CD4-positive, alpha-beta memory T cell (primary cell): ENCODE measurements around the gene SRPK3. TPM values are rescaled to one million over a fixed set of nuclear protein-coding genes. Genes with fewer than 3 reads are reported as not detected.

Experiments
- CTCF ChIA-PET: fragments of 350-600 bp; sonication (Branson Sonifier 250); formaldehyde crosslinking; loops from one replicate; lab custom pipeline; 2021; ENCODE audit warnings: inconsistent platforms; ENCODE audit not compliant: partially characterized antibody; lab: Charles Lee
- POLR2A ChIA-PET: fragments of 350-600 bp; sonication (Branson Sonifier 250); formaldehyde crosslinking; loops from one replicate; lab custom pipeline; 2021; ENCODE audit not compliant: partially characterized antibody; lab: Charles Lee
- DNase-seq, 5 donors: peaks; one replicate each; pipeline versions ENCODE4 v3.0.0 to v3.0.0-alpha.2; 2020 to 2022; ENCODE audit warnings: mixed read lengths in 1 of 5
- H3K27ac ChIP-seq: one replicate; pipeline ENCODE4 v1.7.0; 2013; ENCODE audit warnings: low read depth, low read length
- H3K27me3 ChIP-seq: 2 replicates; pipeline ENCODE4 v1.7.0; 2013; ENCODE audit warnings: mild to moderate bottlenecking, low read length, moderate library complexity; ENCODE audit not compliant: insufficient read depth
- H3K36me3 ChIP-seq: 2 replicates; pipeline ENCODE4 v1.7.0; 2013; ENCODE audit warnings: mild to moderate bottlenecking, low read length, moderate library complexity; ENCODE audit not compliant: insufficient read depth
- H3K4me1 ChIP-seq: 2 replicates; pipeline ENCODE4 v1.7.0; 2013; ENCODE audit warnings: mild to moderate bottlenecking, low read length, moderate library complexity; ENCODE audit not compliant: insufficient read depth
- H3K4me3 ChIP-seq, 2 donors: one replicate each; pipeline ENCODE4 v1.7.0; 2013; ENCODE audit warnings: low read length in 2 of 2, mild to moderate bottlenecking in 1 of 2
- H3K9me3 ChIP-seq, 2 donors: one replicate each; pipeline ENCODE4 v1.7.0; 2013; ENCODE audit warnings: low read length in 2 of 2, control low read depth in 1 of 2; ENCODE audit not compliant: control insufficient read depth in 1 of 2
- H3K27ac Mint-ChIP-seq, 7 donors: one replicate each; pipeline ENCODE4 v1.8.0; 2020 to 2021; ENCODE audit warnings: mixed read lengths in 7 of 7, mild to moderate bottlenecking in 6 of 7, inconsistent platforms in 3 of 7, moderate library complexity in 3 of 7
- H3K27me3 Mint-ChIP-seq, 2 donors: one replicate each; pipeline ENCODE4 v1.8.0; 2020 to 2021; ENCODE audit warnings: mixed read lengths in 2 of 2
- H3K36me3 Mint-ChIP-seq, 2 donors: one replicate each; pipeline ENCODE4 v1.8.0; 2020 to 2021; ENCODE audit warnings: mixed read lengths in 2 of 2, inconsistent platforms in 1 of 2, mild to moderate bottlenecking in 1 of 2
- H3K4me1 Mint-ChIP-seq, 4 donors: one replicate each; pipeline ENCODE4 v1.8.0; 2020 to 2021; ENCODE audit warnings: mixed read lengths in 4 of 4, mild to moderate bottlenecking in 1 of 4
- H3K4me3 Mint-ChIP-seq, 8 donors: one replicate each; pipeline ENCODE4 v1.8.0; 2020 to 2021; ENCODE audit warnings: mixed read lengths in 8 of 8, mild to moderate bottlenecking in 7 of 8, moderate library complexity in 6 of 8, inconsistent platforms in 3 of 8
- H3K9me3 Mint-ChIP-seq, 8 donors: one replicate each; pipeline ENCODE4 v1.8.0; 2020 to 2021; ENCODE audit warnings: mixed read lengths in 8 of 8, mild to moderate bottlenecking in 5 of 8, inconsistent platforms in 3 of 8, moderate library complexity in 1 of 8
- intact Hi-C: fragments of 100-400 bp; cut with micrococcal nuclease; formaldehyde crosslinking; loops from one replicate; pipeline ENCODE4 v1.15.1; 2023
- polyA plus RNA-seq, 2 donors: library from polyadenylated mRNA; unstranded; fragments of 300-500 nt; fragmentation: Illumina TruSeq; gene quantifications; one replicate each; pipeline ENCODE4 v1.2.3, GENCODE V29; 2021
- total RNA-seq, 2 experiments: library from RNA; stranded (reverse); gene quantifications; one replicate each; pipeline ENCODE4 v1.2.3, GENCODE V29; 2021

The SRPK3 gene
- total and polyA plus RNA-seq, 4 experiments from 2014 or later = not detected

GRCh38 chrX:153800746-153801145, 19.9 kb downstream of the SRPK3 start:
- no peak for DNase-seq
- peaks cover 2% of the 10 kb centered on the region for H3K36me3 ChIP-seq

DNA sequence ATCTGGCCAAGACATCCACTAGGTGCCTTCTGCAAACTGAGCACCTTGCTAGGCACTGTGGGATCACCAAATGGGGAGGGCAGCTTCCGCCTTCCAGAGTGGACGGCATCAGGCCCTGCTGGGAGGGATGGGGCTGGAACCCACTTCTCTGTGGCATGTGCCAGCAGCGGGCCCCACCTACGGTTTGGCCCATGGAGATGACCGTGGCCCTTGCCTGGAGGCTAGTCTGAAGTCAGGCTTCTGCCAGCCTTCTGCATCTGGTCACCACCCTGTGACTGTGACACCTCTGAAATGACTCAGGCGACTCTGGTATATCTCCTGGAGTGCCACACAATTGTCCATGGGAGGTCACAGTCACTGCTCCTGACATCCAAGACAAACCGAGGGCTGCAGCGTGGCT, 20.8 kb downstream of the SRPK3 start:
- H3K4me1 Mint-ChIP-seq = no peaks in the 10 kb centered on the region
- Histone ChIP-seq H3K4me3 (no peak overlapping the region), H3K27ac (no peak overlapping the region), H3K36me3 (no peaks in the 10 kb centered on the region), H3K27me3 (no peaks in the 10 kb centered on the region), H3K9me3 (no peaks in the 10 kb centered on the region), H3K4me1 (no peaks in the 10 kb centered on the region)
- H3K27me3 Mint-ChIP-seq = no peaks in the 10 kb centered on the region
- no peak for DNase-seq
- intact Hi-C loops = no loop called here
- H3K36me3 Mint-ChIP-seq = peaks cover 0 to 2% of the 10 kb centered on the region in 2 donors
- peak overlapping the region in 1 of 7 donors; percentile 25 for H3K27ac Mint-ChIP-seq
- ChIA-PET POLR2A (no interaction called here), CTCF (no interaction called here)
- H3K4me3 Mint-ChIP-seq = no peak overlapping the region
- H3K9me3 Mint-ChIP-seq = no peaks in the 10 kb centered on the region

More at GRCh38 chrX:153800746-153801145, 19.9 kb downstream of the SRPK3 start:
- Histone ChIP-seq H3K27me3 (no peaks in the 10 kb centered on the region), H3K9me3 (no peaks in the 10 kb centered on the region), H3K27ac (no peak overlapping the region), H3K4me3 (no peak overlapping the region), H3K4me1 (peaks cover 9% of the 10 kb centered on the region)
- intact Hi-C loops = no loop called here
- Mint-ChIP-seq H3K9me3 (no peaks in the 10 kb centered on the region), H3K4me1 (peaks cover 3 to 9% (median 7%) of the 10 kb centered on the region in 4 donors), H3K4me3 (no peak overlapping the region), H3K27me3 (no peaks in the 10 kb centered on the region), H3K27ac (no peak overlapping the region), H3K36me3 (peaks cover 0 to 2% of the 10 kb centered on the region in 2 donors)
- ChIA-PET CTCF (no interaction called here), POLR2A (interaction anchor here (1.5 kb wide), 1 partner anchor 100 kb away, joined by 3 read pairs; no protein-coding TSS in a partner anchor)

DNA sequence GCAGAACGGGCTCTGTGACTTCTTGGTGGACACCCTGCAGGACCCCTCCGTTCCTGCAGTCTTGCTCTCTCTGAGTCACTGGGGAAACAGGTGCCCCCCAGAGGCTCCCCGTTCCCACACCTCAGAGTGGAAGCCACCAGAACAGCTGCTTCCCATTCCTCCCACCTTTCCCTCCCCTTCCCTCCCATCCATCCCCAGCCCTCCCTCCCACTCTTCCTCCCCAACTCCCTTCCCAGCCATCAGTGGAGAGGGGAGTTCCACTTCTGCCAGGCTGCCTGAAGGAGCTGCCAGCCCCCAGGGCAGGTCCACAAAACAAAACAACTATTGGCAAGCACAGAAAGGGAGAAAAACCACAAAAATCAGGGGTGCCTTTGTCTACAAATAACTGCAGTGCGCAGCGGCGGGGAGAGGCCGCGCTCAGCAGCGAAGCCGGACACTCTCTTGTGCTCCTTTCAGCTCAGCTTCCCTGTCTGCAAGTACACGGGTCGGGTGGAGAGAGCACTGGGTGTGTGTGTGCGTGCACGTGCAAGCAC, 21.7 kb downstream of the SRPK3 start:
- no peaks in the 10 kb centered on the region for H3K9me3 ChIP-seq
- H3K36me3 ChIP-seq = no peaks in the 10 kb centered on the region
- Mint-ChIP-seq H3K27ac (peak overlapping the region in 1 of 7 donors; percentile 36), H3K27me3 (no peaks in the 10 kb centered on the region), H3K4me3 (no peak overlapping the region), H3K36me3 (peaks cover 0 to 2% of the 10 kb centered on the region in 2 donors), H3K4me1 (no peaks in the 10 kb centered on the region), H3K9me3 (no peaks in the 10 kb centered on the region)
- no peak overlapping the region for H3K27ac ChIP-seq
- H3K27me3 ChIP-seq = no peaks in the 10 kb centered on the region
- no peak for DNase-seq
- CTCF ChIA-PET = no interaction called here
- H3K4me1 ChIP-seq = no peaks in the 10 kb centered on the region
- POLR2A ChIA-PET = no interaction called here
- H3K4me3 ChIP-seq = no peak overlapping the region
- intact Hi-C loops = no loop called here

DNA sequence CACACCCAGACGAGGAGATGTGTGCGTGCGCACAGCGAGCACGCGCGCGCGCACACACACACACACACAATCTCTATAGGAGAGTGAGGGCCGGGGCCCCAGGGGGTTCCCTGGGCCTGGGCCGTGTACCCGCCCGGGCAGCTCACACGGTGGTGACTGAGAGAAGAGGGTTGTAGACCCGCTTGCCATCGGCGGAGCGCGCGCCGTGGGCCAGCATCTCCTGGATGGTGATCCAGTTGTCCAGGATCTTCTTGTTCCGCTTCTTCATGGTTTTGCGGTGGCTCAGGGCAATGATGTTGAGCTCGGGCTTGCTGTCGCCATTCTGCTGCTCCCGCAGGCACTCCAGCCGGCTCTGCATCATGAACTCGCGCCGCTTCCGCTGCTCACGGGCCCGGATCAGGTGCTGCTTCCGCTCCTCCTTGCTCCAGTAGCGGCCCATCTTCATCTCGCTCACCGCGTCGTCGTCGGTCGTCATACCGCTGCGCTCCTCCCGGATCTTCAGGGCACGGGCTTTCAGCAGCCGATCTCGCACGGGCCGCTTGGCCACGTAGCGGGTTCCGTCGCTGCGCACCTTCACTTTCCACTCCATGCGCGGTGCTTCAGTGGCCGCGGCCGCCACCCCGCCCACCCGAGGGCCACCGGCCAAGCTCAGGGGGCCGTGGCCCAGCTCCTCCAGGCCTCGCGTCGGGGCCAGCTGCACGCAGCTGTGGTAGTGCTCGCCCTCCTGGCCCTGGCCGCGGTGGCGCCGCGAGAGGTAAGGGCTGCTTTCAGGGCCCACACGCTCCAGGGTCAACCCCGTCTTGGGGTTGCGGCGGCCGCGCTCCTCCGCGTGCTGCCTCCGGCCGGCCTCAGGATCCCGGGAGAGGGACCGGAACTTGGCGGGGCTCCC, 22.6 kb downstream of the SRPK3 start:
- no peak overlapping the region for H3K27ac Mint-ChIP-seq

GRCh38 chrX:153804100-153804595, 23.3 kb downstream of the SRPK3 start:
- ChIA-PET POLR2A (no interaction called here), CTCF (no interaction called here)
- intact Hi-C loops = no loop called here
- Histone ChIP-seq H3K27me3 (no peaks in the 10 kb centered on the region), H3K9me3 (no peaks in the 10 kb centered on the region), H3K4me1 (no peaks in the 10 kb centered on the region), H3K36me3 (no peaks in the 10 kb centered on the region), H3K27ac (no peak overlapping the region), H3K4me3 (no peak overlapping the region)
- Mint-ChIP-seq H3K4me3 (no peak overlapping the region), H3K27me3 (no peaks in the 10 kb centered on the region), H3K36me3 (peaks cover 0 to 2% of the 10 kb centered on the region in 2 donors), H3K9me3 (no peaks in the 10 kb centered on the region), H3K27ac (no peak overlapping the region), H3K4me1 (peaks cover 0 to 3% (median 0%) of the 10 kb centered on the region in 4 donors)
- no peak for DNase-seq

More for the DNA sequence above, 22.6 kb downstream of the SRPK3 start:
- Histone ChIP-seq H3K36me3 (no peaks in the 10 kb centered on the region), H3K27me3 (no peaks in the 10 kb centered on the region), H3K27ac (no peak overlapping the region), H3K9me3 (no peaks in the 10 kb centered on the region), H3K4me3 (no peak overlapping the region), H3K4me1 (no peaks in the 10 kb centered on the region)
- Mint-ChIP-seq H3K4me1 (peaks cover 0 to 2% (median 0%) of the 10 kb centered on the region in 4 donors), H3K4me3 (no peak overlapping the region), H3K27me3 (no peaks in the 10 kb centered on the region), H3K9me3 (no peaks in the 10 kb centered on the region), H3K36me3 (peaks cover 0 to 2% of the 10 kb centered on the region in 2 donors)
- ChIA-PET POLR2A (no interaction called here), CTCF (no interaction called here)
- intact Hi-C loops = no loop called here
- no peak for DNase-seq

DNA sequence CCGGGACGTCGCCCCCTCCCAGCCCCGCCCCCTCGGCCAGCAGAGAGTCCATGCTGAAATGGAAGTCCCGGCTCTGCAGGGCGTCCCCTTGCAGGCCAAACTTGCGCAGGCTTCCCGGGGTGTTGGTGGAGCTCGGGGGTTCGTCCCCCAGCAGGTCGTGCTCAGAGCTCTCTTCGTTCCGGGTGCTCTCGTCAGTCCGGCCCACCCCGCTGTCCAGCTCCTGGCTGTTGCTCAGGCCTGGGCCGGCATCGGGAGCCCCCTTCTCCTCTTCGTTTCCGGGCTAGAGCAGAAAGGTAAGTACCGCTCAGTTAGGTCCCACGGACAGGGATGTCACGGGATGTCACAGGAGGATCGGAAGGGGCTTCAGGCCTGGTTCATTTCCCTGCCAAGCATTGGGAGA, 23.8 kb downstream of the SRPK3 start:
- no peaks in the 10 kb centered on the region for H3K27me3 ChIP-seq
- no peak for DNase-seq
- no peaks in the 10 kb centered on the region for H3K4me1 ChIP-seq
- H3K36me3 ChIP-seq = no peaks in the 10 kb centered on the region
- intact Hi-C loops = no loop called here
- Mint-ChIP-seq H3K4me1 (peaks cover 0 to 3% (median 0%) of the 10 kb centered on the region in 4 donors), H3K4me3 (no peak overlapping the region), H3K27ac (no peak overlapping the region), H3K9me3 (no peaks in the 10 kb centered on the region), H3K36me3 (peaks cover 0 to 2% of the 10 kb centered on the region in 2 donors), H3K27me3 (no peaks in the 10 kb centered on the region)
- POLR2A ChIA-PET = no interaction called here
- no peaks in the 10 kb centered on the region for H3K9me3 ChIP-seq
- CTCF ChIA-PET = no interaction called here
- no peak overlapping the region for H3K27ac ChIP-seq
- no peak overlapping the region for H3K4me3 ChIP-seq

DNA sequence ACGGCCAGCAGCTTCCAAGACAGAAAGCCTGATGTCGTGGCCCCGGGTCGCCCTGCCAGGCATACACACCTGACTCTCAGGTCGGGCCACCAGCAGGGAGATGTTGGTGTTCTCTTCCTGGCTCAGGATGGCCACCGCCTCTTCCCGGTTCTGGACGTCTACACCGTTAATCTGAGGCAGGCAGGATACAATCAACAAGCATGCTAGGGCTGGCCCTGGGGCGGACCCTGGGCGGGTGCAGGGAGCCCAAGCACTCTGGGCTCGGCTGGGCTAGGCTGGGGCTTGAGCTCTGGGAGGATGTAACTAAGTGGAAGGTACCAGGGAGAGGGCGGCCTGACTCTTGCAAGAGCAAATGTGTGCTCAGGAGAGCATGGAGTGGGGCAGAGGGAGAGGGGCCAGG, 24.6 kb downstream of the SRPK3 start:
- POLR2A ChIA-PET = no interaction called here
- CTCF ChIA-PET = no interaction called here
- Mint-ChIP-seq H3K4me3 (no peak overlapping the region), H3K36me3 (peaks cover 0 to 2% of the 10 kb centered on the region in 2 donors), H3K27ac (peak overlapping the region in 1 of 7 donors; percentile 59), H3K4me1 (peaks cover 0 to 3% (median 0%) of the 10 kb centered on the region in 4 donors), H3K27me3 (no peaks in the 10 kb centered on the region), H3K9me3 (no peaks in the 10 kb centered on the region)
- Histone ChIP-seq H3K27me3 (no peaks in the 10 kb centered on the region), H3K9me3 (no peaks in the 10 kb centered on the region), H3K4me1 (no peaks in the 10 kb centered on the region), H3K4me3 (no peak overlapping the region), H3K36me3 (no peaks in the 10 kb centered on the region), H3K27ac (no peak overlapping the region)
- DNase-seq = no peak
- intact Hi-C loops = no loop called here
